Neural cell (in vitro differentiated cells): ENCODE results near the gene TRPM3. TPM values are rescaled to one million over a fixed set of nuclear protein-coding genes. Genes with fewer than 3 reads are reported as not detected.

ENCODE experiments used
- H2AFZ ChIP-seq: fragments of 200-600, 300-800 bp; sonication (generic), shearing (Covaris generic); 2 replicates; pipeline ENCODE4 v1.6.0; 2014; ENCODE audit warnings: low read depth, mild to moderate bottlenecking, antibody characterized with exemption, low read length, moderate library complexity
- H3F3A ChIP-seq: fragments of 200-600 bp; shearing (Covaris generic); 2 replicates; pipeline ENCODE4 v1.6.1; 2016; ENCODE audit warnings: mild to moderate bottlenecking, moderate library complexity, mixed read lengths, antibody characterized with exemption, low read length; ENCODE audit not compliant: insufficient read depth, poor library complexity, severe bottlenecking
- H3K27ac ChIP-seq: fragments of 200-600, 300-800 bp; sonication (generic), shearing (Covaris generic); 2 replicates; pipeline ENCODE4 v1.5.1; 2014; ENCODE audit warnings: mild to moderate bottlenecking, low read length, moderate library complexity
- H3K27me3 ChIP-seq: fragments of 300-800, 200-600 bp; sonication (generic), shearing (Covaris generic); 2 replicates; pipeline ENCODE4 v1.6.0; 2014; ENCODE audit warnings: mild to moderate bottlenecking, low read depth, low read length, moderate library complexity; ENCODE audit not compliant: insufficient read depth
- H3K36me3 ChIP-seq: fragments of 300-800, 200-600 bp; sonication (generic), shearing (Covaris generic); 2 replicates; pipeline ENCODE4 v1.5.1; 2014; ENCODE audit warnings: mild to moderate bottlenecking, antibody characterized with exemption, low read length, moderate library complexity; ENCODE audit not compliant: insufficient read depth
- H3K4me2 ChIP-seq: fragments of 300-800, 200-600 bp; sonication (generic), shearing (Covaris generic); 2 replicates; pipeline ENCODE4 v1.6.0; 2014; ENCODE audit warnings: mild to moderate bottlenecking, low read length
- H3K4me3 ChIP-seq: fragments of 300-800, 200-600 bp; sonication (generic), shearing (Covaris generic); 2 replicates; pipeline ENCODE4 v1.5.1; 2014; ENCODE audit warnings: mild to moderate bottlenecking, low read length, moderate library complexity
- H3K79me2 ChIP-seq: fragments of 200-600 bp; shearing (Covaris generic); replicated peaks from 2 replicates; pipeline ENCODE4 v1.6.0; 2014; ENCODE audit warnings: mild to moderate bottlenecking, low read length, moderate library complexity; ENCODE audit not compliant: insufficient read depth
- H3K9ac ChIP-seq: fragments of 300-800, 200-600 bp; sonication (generic), shearing (Covaris generic); 2 replicates; pipeline ENCODE4 v1.6.1; 2016; ENCODE audit warnings: mild to moderate bottlenecking, low read length, mixed read lengths
- H3K9me2 ChIP-seq: fragments of 200-600 bp; shearing (Covaris generic); 2 replicates; pipeline ENCODE4 v1.6.1; 2016; ENCODE audit warnings: mild to moderate bottlenecking, low read length, mixed read lengths; ENCODE audit not compliant: insufficient read depth
- H3K9me3 ChIP-seq: fragments of 200-600, 300-800 bp; sonication (generic), shearing (Covaris generic); 2 replicates; pipeline ENCODE4 v1.6.1; 2016; ENCODE audit warnings: mild to moderate bottlenecking, mixed run types, low read length, moderate library complexity, mixed read lengths
- H4K20me1 ChIP-seq: fragments of 200-600 bp; shearing (Covaris generic); 2 replicates; pipeline ENCODE4 v1.6.1; 2016; ENCODE audit warnings: mild to moderate bottlenecking, mixed run types; ENCODE audit not compliant: insufficient read depth
- EP300 ChIP-seq: fragments of 450-650 bp; conservative IDR thresholded peaks from 2 replicates; pipeline ENCODE4 v1.6.1; 2014; ENCODE audit warnings: antibody characterized with exemption, mild to moderate bottlenecking, moderate library complexity; ENCODE audit not compliant: poor library complexity, severe bottlenecking
- EZH2 ChIP-seq: fragments of 200-600, 300-800 bp; shearing (Covaris generic), sonication (generic); IDR thresholded peaks from 2 replicates; pipeline ENCODE4 v1.6.1; 2014; ENCODE audit warnings: antibody characterized with exemption, low read length, borderline replicate concordance, mild to moderate bottlenecking; ENCODE audit not compliant: insufficient read depth, poor library complexity, severe bottlenecking
- MXI1 ChIP-seq: fragments of 450-650 bp; conservative IDR thresholded peaks from 2 replicates; pipeline ENCODE4 v1.6.1; 2014; ENCODE audit warnings: antibody characterized with exemption, mild to moderate bottlenecking; ENCODE audit not compliant: poor library complexity, severe bottlenecking
- POLR2AphosphoS5 ChIP-seq: IDR thresholded peaks from 2 replicates; pipeline ENCODE4 v1.6.1; 2012
- RAD21 ChIP-seq: fragments of 450-650 bp; conservative IDR thresholded peaks from 2 replicates; pipeline ENCODE4 v1.6.1; 2014; ENCODE audit warnings: antibody characterized with exemption, mild to moderate bottlenecking, moderate library complexity
- REST ChIP-seq: IDR thresholded peaks from 2 replicates; pipeline ENCODE4 v1.6.1; 2012; ENCODE audit warnings: borderline replicate concordance
- SMC3 ChIP-seq: fragments of 450-650 bp; conservative IDR thresholded peaks from 2 replicates; pipeline ENCODE4 v1.6.1; 2014; ENCODE audit warnings: antibody characterized with exemption, mild to moderate bottlenecking, moderate library complexity; ENCODE audit not compliant: poor library complexity
- TAF1 ChIP-seq: IDR thresholded peaks from 2 replicates; pipeline ENCODE4 v1.6.1; 2012; ENCODE audit warnings: low read depth
- polyA plus RNA-seq: library from polyadenylated mRNA; depleted of rRNA; stranded (reverse); fragments of >200 nt; gene quantifications from 2 replicates; pipeline ENCODE4 v1.2.3, GENCODE V29; 2014
- TF ChIP-seq, protein P1 (sequence below): fragments of 450-650 bp; IDR thresholded peaks from 2 replicates; pipeline ENCODE4 v1.5.1; 2014; ENCODE audit warnings: antibody characterized with exemption, mild to moderate bottlenecking, moderate library complexity; ENCODE audit not compliant: poor library complexity, severe bottlenecking

Gene TRPM3
- polyA plus RNA-seq, 1 donor from 2014 or later, result 1.3 TPM

DNA sequence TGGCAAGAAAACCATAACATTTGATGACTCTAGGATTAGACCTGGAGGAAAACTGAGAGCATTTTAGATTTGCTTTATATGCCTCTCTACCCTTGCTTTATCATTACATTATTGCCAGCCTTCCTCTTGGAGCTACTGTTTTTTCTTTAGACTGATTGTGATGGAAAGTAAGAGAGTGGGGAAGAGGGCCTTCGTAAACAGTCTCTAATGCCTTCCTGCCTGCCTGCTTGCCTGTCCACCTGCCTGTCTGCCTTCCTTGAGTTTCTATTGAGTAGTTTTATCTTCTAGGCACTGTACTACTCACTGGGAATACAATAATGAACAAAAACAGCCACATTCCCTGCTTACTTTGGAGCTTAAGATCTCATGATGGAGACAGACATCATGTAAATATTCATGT is 189.3 kb downstream of the TRPM3 start:
- no peak overlapping the region for H3K27ac ChIP-seq
- H3K9me3 ChIP-seq, result no peaks in the 10 kb centered on the region
- H4K20me1 ChIP-seq, result no peaks in the 10 kb centered on the region
- H3K4me3 ChIP-seq, result no peak overlapping the region
- H3K9ac ChIP-seq, result no peak overlapping the region
- no peaks in the 10 kb centered on the region for H3K9me2 ChIP-seq
- no peaks in the 10 kb centered on the region for H3K27me3 ChIP-seq
- H3K36me3 ChIP-seq, result no peaks in the 10 kb centered on the region
- H3F3A ChIP-seq, result no peaks in the 10 kb centered on the region
- H2AFZ ChIP-seq, result no peak overlapping the region
- H3K4me2 ChIP-seq, result no peak overlapping the region
- no peaks in the 10 kb centered on the region for H3K79me2 ChIP-seq
- TF ChIP-seq POLR2AphosphoS5 (no peak), EP300 (no peak), TAF1 (no peak), MXI1 (no peak), EZH2 (no peak), RAD21 (no peak), SMC3 (no peak)
- TF ChIP-seq, protein P1, sequence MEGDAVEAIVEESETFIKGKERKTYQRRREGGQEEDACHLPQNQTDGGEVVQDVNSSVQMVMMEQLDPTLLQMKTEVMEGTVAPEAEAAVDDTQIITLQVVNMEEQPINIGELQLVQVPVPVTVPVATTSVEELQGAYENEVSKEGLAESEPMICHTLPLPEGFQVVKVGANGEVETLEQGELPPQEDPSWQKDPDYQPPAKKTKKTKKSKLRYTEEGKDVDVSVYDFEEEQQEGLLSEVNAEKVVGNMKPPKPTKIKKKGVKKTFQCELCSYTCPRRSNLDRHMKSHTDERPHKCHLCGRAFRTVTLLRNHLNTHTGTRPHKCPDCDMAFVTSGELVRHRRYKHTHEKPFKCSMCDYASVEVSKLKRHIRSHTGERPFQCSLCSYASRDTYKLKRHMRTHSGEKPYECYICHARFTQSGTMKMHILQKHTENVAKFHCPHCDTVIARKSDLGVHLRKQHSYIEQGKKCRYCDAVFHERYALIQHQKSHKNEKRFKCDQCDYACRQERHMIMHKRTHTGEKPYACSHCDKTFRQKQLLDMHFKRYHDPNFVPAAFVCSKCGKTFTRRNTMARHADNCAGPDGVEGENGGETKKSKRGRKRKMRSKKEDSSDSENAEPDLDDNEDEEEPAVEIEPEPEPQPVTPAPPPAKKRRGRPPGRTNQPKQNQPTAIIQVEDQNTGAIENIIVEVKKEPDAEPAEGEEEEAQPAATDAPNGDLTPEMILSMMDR, result no peak

GRCh38 chr9:70927530-70927929 is 193.9 kb downstream of the TRPM3 start:
- Histone ChIP-seq H3F3A (no peaks in the 10 kb centered on the region), H3K27ac (no peak overlapping the region), H3K4me2 (no peak overlapping the region), H3K9me2 (no peaks in the 10 kb centered on the region), H2AFZ (no peak overlapping the region), H3K79me2 (no peaks in the 10 kb centered on the region), H3K9ac (no peak overlapping the region), H3K4me3 (no peak overlapping the region), H3K9me3 (no peaks in the 10 kb centered on the region), H4K20me1 (no peaks in the 10 kb centered on the region), H3K27me3 (no peaks in the 10 kb centered on the region), H3K36me3 (no peaks in the 10 kb centered on the region)
- TF ChIP-seq RAD21 (no peak), EZH2 (no peak), MXI1 (no peak), POLR2AphosphoS5 (no peak), REST (no peak), EP300 (no peak), TAF1 (no peak), SMC3 (no peak)
- TF ChIP-seq, protein P1, result no peak
